ENCODE data around the gene BLACAT1. TPM values are rescaled to one million over a fixed set of nuclear protein-coding genes. Genes with fewer than 3 reads are reported as not detected.

The BLACAT1 gene
- total RNA-seq, 4 donors from 2014 or later = not detected

- no peaks in the 10 kb centered on the region for H3K9me3 ChIP-seq
- no peaks in the 10 kb centered on the region for H3K36me3 ChIP-seq
- H3K4me3 ChIP-seq = no peak overlapping the region
- no peaks in the 10 kb centered on the region for H3K4me1 ChIP-seq
- TF ChIP-seq POLR2AphosphoS5 (IDR thresholded peaks at IDR 0.05) (no peak), POLR2A (IDR thresholded peaks at IDR 0.05) (no peak), CTCF (IDR thresholded peaks at IDR 0.05) (no peak), EP300 (IDR thresholded peaks at IDR 0.05) (no peak)
- no peak overlapping the region for H3K27ac ChIP-seq
- no peak for ATAC-seq
- WGBS, 2 donors (ENCODE audit: low coverage in 1 of 2) = 78 to 85% methylated on average over 6 of the region's 6 CpGs
- H3K27me3 ChIP-seq = peaks cover 14% of the 10 kb centered on the region
These were observed 31.9 kb downstream of the BLACAT1 start for GRCh38 chr1:205423814-205424399.

DNA sequence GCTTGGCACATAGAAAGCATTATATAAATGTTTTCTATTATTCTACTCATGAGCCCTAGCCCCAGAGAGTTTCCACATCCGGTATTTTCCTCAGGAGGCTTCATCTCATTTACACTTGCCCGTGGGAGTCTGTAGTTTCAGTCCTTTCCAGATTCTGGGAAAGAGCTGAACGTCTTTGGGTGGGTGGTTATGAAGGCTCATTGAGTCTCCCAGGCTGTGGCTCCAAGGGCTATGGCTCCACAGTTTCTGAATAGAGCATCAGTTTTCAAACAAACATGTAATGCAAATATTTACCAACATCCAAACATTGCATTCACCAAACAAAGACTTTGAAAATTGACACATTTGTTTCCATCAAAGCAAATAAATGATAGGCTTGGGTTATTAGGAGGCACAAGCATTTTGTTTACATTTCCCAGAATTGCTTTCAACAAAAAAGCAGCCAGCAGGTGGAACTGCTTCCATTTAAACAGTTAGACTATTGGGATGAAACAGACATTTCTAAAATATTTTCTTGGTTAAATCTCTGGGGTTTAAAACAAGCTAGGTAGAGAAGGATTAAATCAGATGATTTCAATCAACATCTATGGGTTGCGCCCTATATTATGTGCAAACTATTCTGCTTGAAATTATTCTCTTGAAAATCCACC is 32.7 kb downstream of the BLACAT1 start:
- Histone ChIP-seq H3K4me1 (no peaks in the 10 kb centered on the region), H3K36me3 (no peaks in the 10 kb centered on the region), H3K9me3 (no peaks in the 10 kb centered on the region), H3K4me3 (no peak overlapping the region), H3K27me3 (peaks cover 14% of the 10 kb centered on the region), H3K27ac (no peak overlapping the region)
- no peak for ATAC-seq
- WGBS, 2 donors (ENCODE audit: low coverage in 1 of 2) = 48 to 77% methylated on average over 2 to 4 of the region's 4 CpGs
- no peak for TF ChIP-seq EP300 (IDR thresholded peaks at IDR 0.05)
- no peak for TF ChIP-seq POLR2A (IDR thresholded peaks at IDR 0.05)
- TF ChIP-seq CTCF (IDR thresholded peaks at IDR 0.05) = no peak

- WGBS, 2 donors (ENCODE audit: low coverage in 1 of 2) = 41 to 57% methylated on average over 2 of the region's 2 CpGs
- no peak within 1 kb of the TSS for H3K27ac ChIP-seq
- no peaks in the 10 kb centered on the region for H3K4me1 ChIP-seq
- no peak for ATAC-seq
- no peaks in the 10 kb centered on the region for H3K9me3 ChIP-seq
- H3K4me3 ChIP-seq = no peak within 1 kb of the TSS
- no peak for TF ChIP-seq POLR2AphosphoS5 (IDR thresholded peaks at IDR 0.05)
- TF ChIP-seq POLR2A (IDR thresholded peaks at IDR 0.05) = no peak
- TF ChIP-seq CTCF (IDR thresholded peaks at IDR 0.05) = no peak
- no peak for TF ChIP-seq EP300 (IDR thresholded peaks at IDR 0.05)
- no peaks in the 10 kb centered on the region for H3K36me3 ChIP-seq
- peaks cover 14% of the 10 kb centered on the region for H3K27me3 ChIP-seq
These were observed 34.0 kb downstream of the BLACAT1 start, which contains the start of gene LEMD1 for GRCh38 chr1:205421798-205422197. LEMD1 (minus strand) TSS chr1:205422056; CDS start chr1:205420536, 1,520 bp downstream.

DNA sequence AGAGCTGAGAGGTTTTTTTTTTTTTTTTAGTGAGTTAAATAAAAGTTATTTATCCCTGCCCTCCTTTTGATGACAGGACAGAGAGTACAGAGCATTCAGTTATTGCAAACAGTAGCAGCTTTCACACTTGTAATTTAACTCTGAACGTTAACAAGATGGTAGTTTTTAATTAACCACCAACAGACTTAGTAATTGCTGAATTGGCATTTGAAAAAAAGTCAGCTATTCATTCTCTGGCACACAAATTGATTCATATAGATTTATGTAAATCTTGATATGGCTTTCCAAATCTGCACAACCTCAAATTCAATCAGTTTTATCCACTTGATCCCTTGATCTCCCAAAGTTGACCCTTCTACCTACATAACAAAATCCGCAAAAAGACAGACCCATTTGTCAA is 34.9 kb downstream of the BLACAT1 start:
- TF ChIP-seq EP300 (IDR thresholded peaks at IDR 0.05) = no peak
- no peak for TF ChIP-seq POLR2A (IDR thresholded peaks at IDR 0.05)
- TF ChIP-seq POLR2AphosphoS5 (IDR thresholded peaks at IDR 0.05) = no peak
- TF ChIP-seq CTCF (IDR thresholded peaks at IDR 0.05) = no peak
- 68 to 88% methylated on average over 2 of the region's 2 CpGs for WGBS, 2 donors (ENCODE audit: low coverage in 1 of 2)
- Histone ChIP-seq H3K36me3 (no peaks in the 10 kb centered on the region), H3K27me3 (peaks cover 14% of the 10 kb centered on the region), H3K4me1 (no peaks in the 10 kb centered on the region), H3K4me3 (no peak overlapping the region), H3K9me3 (no peaks in the 10 kb centered on the region), H3K27ac (no peak overlapping the region)
- ATAC-seq = no peak

Measured in gastroesophageal sphincter (tissue), 4 donors.